ENCODE results near the gene ITGAL. TPM values are rescaled to one million over a fixed set of nuclear protein-coding genes. Genes with fewer than 3 reads are reported as not detected.

The ITGAL gene
- total and polyA plus RNA-seq, 4 donors: 14.4 to 48.1 (median 24.0) TPM

GRCh38 chr16:30557707-30557956, 85.1 kb downstream of the ITGAL start:
- peak in 1 of 3 donors; percentile 29 for DNase-seq
- no peak for ATAC-seq (ENCODE audit: insufficient read depth, low FRiP score)
- H3K9ac ChIP-seq (ENCODE audit: insufficient read depth in 1 of 2, low read length in 2 of 2): peak overlapping the region; percentile 83 to 88
- no peaks in the 10 kb centered on the region for H3K9me3 ChIP-seq (ENCODE audit: control insufficient read depth in 4 of 4, insufficient read depth in 3 of 4, low read length in 3 of 4)
- no peaks in the 10 kb centered on the region for H3K27me3 ChIP-seq (ENCODE audit: control insufficient read depth in 3 of 3, insufficient read depth in 3 of 3, low read length in 2 of 3)
- peak overlapping the region; percentile 90 to 95 for H3K27ac ChIP-seq (ENCODE audit: low read depth in 1 of 2, low read length in 1 of 2)
- peaks cover 0 to 10% (median 0%) of the 10 kb centered on the region in 5 donors for H3K4me1 ChIP-seq (ENCODE audit: control insufficient read depth in 5 of 5, insufficient read depth in 5 of 5, low read length in 5 of 5)
- peak overlapping the region; percentile 51 for H3K4me3 ChIP-seq
- WGBS, 2 donors: 1% methylated on average over 17 of the region's 17 CpGs
- no peak for TF ChIP-seq CTCF (IDR thresholded peaks at IDR 0.05; ENCODE audit: control extremely low read depth, extremely low read depth)
- peaks cover 0 to 20% (median 4%) of the 10 kb centered on the region in 4 donors for H3K36me3 ChIP-seq (ENCODE audit: control insufficient read depth in 4 of 4, insufficient read depth in 4 of 4, low read length in 4 of 4)

GRCh38 chr16:30557957-30558788, 85.6 kb downstream of the ITGAL start, which contains the start of gene ZNF764:
Gene ZNF764 (minus strand): TSS chr16:30558374. CDS start chr16:30558182, 192 bp downstream.
- Histone ChIP-seq H3K27ac (ENCODE audit: low read depth in 1 of 2, low read length in 1 of 2) (peak within 1 kb of the TSS; percentile 93 to 95), H3K36me3 (ENCODE audit: control insufficient read depth in 4 of 4, insufficient read depth in 4 of 4, low read length in 4 of 4) (peaks cover 0 to 20% (median 4%) of the 10 kb centered on the region in 4 donors), H3K9ac (ENCODE audit: insufficient read depth in 1 of 2, low read length in 2 of 2) (peak within 1 kb of the TSS; percentile 83 to 88), H3K4me1 (ENCODE audit: control insufficient read depth in 5 of 5, insufficient read depth in 5 of 5, low read length in 5 of 5) (peaks cover 0 to 10% (median 0%) of the 10 kb centered on the region in 5 donors), H3K9me3 (ENCODE audit: control insufficient read depth in 4 of 4, insufficient read depth in 3 of 4, low read length in 3 of 4) (no peaks in the 10 kb centered on the region), H3K4me3 (peak within 1 kb of the TSS; percentile 51), H3K27me3 (ENCODE audit: control insufficient read depth in 3 of 3, insufficient read depth in 3 of 3, low read length in 2 of 3) (no peaks in the 10 kb centered on the region)
- no peak for TF ChIP-seq CTCF (IDR thresholded peaks at IDR 0.05; ENCODE audit: control extremely low read depth, extremely low read depth)
- DNase-seq (peak; percentile 98 to 99 (median 98)), ATAC-seq (ENCODE audit: insufficient read depth, low FRiP score) (peak; percentile 96)
- 0% methylated on average over 74 of the region's 74 CpGs for WGBS, 2 donors

- peaks cover 0 to 10% (median 0%) of the 10 kb centered on the region in 5 donors for H3K4me1 ChIP-seq (ENCODE audit: control insufficient read depth in 5 of 5, insufficient read depth in 5 of 5, low read length in 5 of 5)
- H3K36me3 ChIP-seq (ENCODE audit: control insufficient read depth in 4 of 4, insufficient read depth in 4 of 4, low read length in 4 of 4): peaks cover 0 to 18% (median 4%) of the 10 kb centered on the region in 4 donors
- WGBS, 2 donors: 86 to 89% methylated on average over 21 of the region's 21 CpGs
- DNase-seq: no peak
- no peak overlapping the region for H3K4me3 ChIP-seq
- H3K9ac ChIP-seq (ENCODE audit: insufficient read depth in 1 of 2, low read length in 2 of 2): peak overlapping the region in 1 of 2 donors; percentile 43
- no peak for ATAC-seq (ENCODE audit: insufficient read depth, low FRiP score)
- no peak for TF ChIP-seq CTCF (IDR thresholded peaks at IDR 0.05; ENCODE audit: control extremely low read depth, extremely low read depth)
- H3K27me3 ChIP-seq (ENCODE audit: control insufficient read depth in 3 of 3, insufficient read depth in 3 of 3, low read length in 2 of 3): no peaks in the 10 kb centered on the region
- H3K9me3 ChIP-seq (ENCODE audit: control insufficient read depth in 4 of 4, insufficient read depth in 3 of 4, low read length in 3 of 4): no peaks in the 10 kb centered on the region
- H3K27ac ChIP-seq (ENCODE audit: low read depth in 1 of 2, low read length in 1 of 2): peak overlapping the region; percentile 87 to 93
Observed at GRCh38 chr16:30558789-30559377, 86.3 kb downstream of the ITGAL start.

All from lung (tissue), 12 donors.